SU-DHL-6 (cell line): Measurements from ENCODE around the gene UTS2R.

ENCODE experiments used
- CTCF ChIP-seq: fragments of 200-600 bp; sonication (generic); IDR thresholded peaks from one replicate; pipeline ENCODE4 v1.5.1; 2017; ENCODE audit warnings: antibody characterized with exemption, mild to moderate bottlenecking, low read length, moderate library complexity; ENCODE audit not compliant: insufficient read depth, poor library complexity, severe bottlenecking
- EZH2phosphoT487 ChIP-seq: fragments of 200-600 bp; sonication (generic), shearing (Covaris generic); conservative IDR thresholded peaks from 2 replicates; pipeline ENCODE4 v1.6.1; 2018; ENCODE audit warnings: mild to moderate bottlenecking, antibody characterized with exemption, low read length, moderate library complexity, mixed read lengths

- TF ChIP-seq CTCF: no peak
- no peak for TF ChIP-seq EZH2phosphoT487
These were observed 45.2 kb downstream of the UTS2R start for GRCh38 chr17:82416771-82417170.
